SKM-1 treated with dmso at 0.1 percent for 144 hours (cell line): ENCODE data around the gene WASHC2A.
"Not testable (repeated sequence)": the region's sequence is repeated elsewhere in the genome, so short reads cannot be mapped to it uniquely, and the experiment has no call there.

ENCODE experiments used
- DNase-seq: peaks from one replicate; lab custom pipeline; 2025; ENCODE audit not compliant: unreplicated experiment; lab: John Stamatoyannopoulos, UW

The WASHC2A gene

GRCh38 chr10:50152792-50153272 lies 85.1 kb downstream of the WASHC2A start:
- no peak for DNase-seq

DNA sequence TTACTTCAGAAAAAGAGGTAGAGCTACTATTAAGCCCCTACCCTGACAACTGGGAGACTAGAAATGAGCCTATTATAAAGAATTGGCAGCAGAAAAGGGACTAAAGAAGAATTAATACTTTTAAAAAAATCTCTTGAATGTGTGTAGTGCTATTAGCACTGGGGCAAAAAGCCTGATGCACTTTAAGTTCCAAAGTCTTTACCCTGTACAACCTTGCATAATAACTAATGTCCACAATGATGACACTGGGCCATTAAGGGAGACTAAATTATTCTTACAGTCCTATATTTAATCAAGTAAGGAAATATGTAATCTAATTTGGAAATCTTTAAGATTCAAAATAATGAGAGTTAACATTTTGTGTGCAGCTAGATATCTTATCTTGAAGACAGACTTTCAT lies 90.1 kb downstream of the WASHC2A start:
- DNase-seq, result not testable (repeated sequence)

DNA sequence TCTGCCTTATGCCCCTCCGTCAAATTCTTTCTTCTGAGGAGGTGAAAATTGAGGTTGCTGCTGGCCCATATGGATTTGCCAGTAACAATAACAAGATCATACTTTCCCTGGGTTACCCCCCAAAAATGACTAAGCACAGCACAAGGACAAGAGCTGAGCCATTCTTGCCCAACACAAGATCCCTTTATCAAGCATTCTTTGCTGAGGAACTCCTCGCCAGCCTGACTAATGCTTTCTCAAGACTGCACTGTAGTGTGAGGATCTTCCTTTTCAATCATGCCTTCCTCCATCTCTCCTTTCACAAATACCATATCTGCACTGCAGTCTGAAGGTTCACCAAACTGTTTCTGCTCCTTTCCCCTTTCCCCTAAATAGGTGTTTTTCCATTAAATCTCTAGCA lies 92.1 kb downstream of the WASHC2A start:
- DNase-seq, result not testable (repeated sequence)

DNA sequence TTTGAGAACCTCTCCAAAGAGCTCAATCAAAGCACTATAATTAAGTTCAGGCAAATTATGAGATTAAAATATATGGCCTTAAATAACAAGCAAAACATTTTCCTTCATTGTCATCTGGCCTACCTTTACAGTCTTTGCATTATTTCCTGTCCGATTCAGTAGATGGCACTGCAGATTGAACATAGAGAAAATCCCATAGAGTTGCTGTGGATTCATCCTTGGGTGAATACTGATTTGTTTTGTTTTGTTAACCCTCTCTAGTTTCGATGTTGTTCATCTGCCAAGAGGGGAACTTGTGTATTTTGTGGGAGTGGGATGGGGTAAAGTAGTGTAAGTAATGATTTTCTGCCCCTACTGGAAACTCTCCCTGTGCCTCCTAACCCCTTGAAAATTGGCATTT lies 97.3 kb downstream of the WASHC2A start:
- DNase-seq, result not testable (repeated sequence)

DNA sequence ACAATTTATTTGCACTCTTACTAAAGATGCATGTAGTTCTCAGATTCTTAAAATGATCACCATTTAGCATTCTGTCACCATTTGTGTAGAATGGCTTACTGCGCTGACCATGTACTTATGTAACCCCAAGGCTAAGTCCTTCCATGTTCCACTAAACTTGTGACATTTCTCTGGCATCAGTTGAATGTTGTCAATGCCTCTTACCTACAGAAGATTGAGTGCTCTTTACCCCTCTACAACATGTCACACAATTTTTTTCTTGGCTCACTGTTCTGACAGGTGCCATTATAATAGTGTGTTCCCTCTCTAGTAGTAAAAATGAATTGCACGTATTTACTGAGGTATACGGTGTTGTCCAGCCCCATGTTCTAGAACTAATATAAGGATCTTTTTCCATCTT lies 100.1 kb downstream of the WASHC2A start:
- not testable (repeated sequence) for DNase-seq

- not testable (repeated sequence) for DNase-seq
Observed at GRCh38 chr10:50169506-50169905, 101.8 kb downstream of the WASHC2A start.

GRCh38 chr10:50174788-50175525 lies 107.2 kb downstream of the WASHC2A start:
- not testable (repeated sequence) for DNase-seq
